Neural crest cell (in vitro differentiated cells): ENCODE data around the gene S100A10. TPM values are rescaled to one million over a fixed set of nuclear protein-coding genes. Genes with fewer than 3 reads are reported as not detected.
A peak's percentile ranks its signal among the peaks of the same experiment; 100 is the strongest.

ENCODE experiments used
- DNase-seq: peaks from one replicate; pipeline ENCODE4 v3.0.0; 2021; ENCODE audit warnings: low read depth, mixed read lengths, low spot score
- H3K27ac Mint-ChIP-seq: one replicate; pipeline ENCODE4 v1.8.0; 2021; ENCODE audit warnings: mild to moderate bottlenecking, mixed read lengths; ENCODE audit not compliant: unreplicated experiment
- H3K27me3 Mint-ChIP-seq: 2 replicates; pipeline ENCODE4 v1.8.0; 2021; ENCODE audit warnings: low read depth, mild to moderate bottlenecking, mixed read lengths
- H3K36me3 Mint-ChIP-seq: 2 replicates; pipeline ENCODE4 v1.8.0; 2021; ENCODE audit warnings: low read depth, mild to moderate bottlenecking, mixed read lengths
- H3K4me1 Mint-ChIP-seq: 2 replicates; pipeline ENCODE4 v1.8.0; 2021; ENCODE audit warnings: mixed read lengths
- H3K4me3 Mint-ChIP-seq: one replicate; pipeline ENCODE4 v1.8.0; 2021; ENCODE audit warnings: mild to moderate bottlenecking, mixed read lengths
- H3K9me3 Mint-ChIP-seq: 2 replicates; pipeline ENCODE4 v1.8.0; 2021; ENCODE audit warnings: mixed read lengths
- CTCF ChIP-seq: fragments of 200-600 bp; sonication (generic); conservative IDR thresholded peaks from 2 replicates; pipeline ENCODE4 v1.5.0; 2021; ENCODE audit warnings: antibody characterized with exemption, mild to moderate bottlenecking
- total RNA-seq: library from RNA; stranded (reverse); gene quantifications from 2 replicates; pipeline ENCODE4 v1.2.1, GENCODE V29; 2021

Gene S100A10
- total RNA-seq, 1 donor from 2014 or later = 44.8 TPM

GRCh38 chr1:152021569-152021968 is 27.9 kb upstream of the S100A10 start:
- Mint-ChIP-seq H3K4me1 (no peaks in the 10 kb centered on the region), H3K27ac (no peak overlapping the region), H3K27me3 (peaks cover 22% of the 10 kb centered on the region), H3K36me3 (no peaks in the 10 kb centered on the region), H3K4me3 (no peak overlapping the region), H3K9me3 (no peaks in the 10 kb centered on the region)
- DNase-seq = no peak
- no peak for TF ChIP-seq CTCF

GRCh38 chr1:152020849-152021248 is 27.2 kb upstream of the S100A10 start:
- H3K27ac Mint-ChIP-seq = no peak overlapping the region
- TF ChIP-seq CTCF = no peak
- no peaks in the 10 kb centered on the region for H3K9me3 Mint-ChIP-seq
- no peaks in the 10 kb centered on the region for H3K36me3 Mint-ChIP-seq
- no peaks in the 10 kb centered on the region for H3K4me1 Mint-ChIP-seq
- no peak for DNase-seq
- peaks cover 20% of the 10 kb centered on the region for H3K27me3 Mint-ChIP-seq
- H3K4me3 Mint-ChIP-seq = no peak overlapping the region

GRCh38 chr1:152018537-152018936 is 24.9 kb upstream of the S100A10 start:
- Mint-ChIP-seq H3K9me3 (no peaks in the 10 kb centered on the region), H3K36me3 (no peaks in the 10 kb centered on the region), H3K27ac (no peak overlapping the region), H3K4me1 (no peaks in the 10 kb centered on the region), H3K27me3 (peaks cover 26% of the 10 kb centered on the region), H3K4me3 (no peak overlapping the region)
- TF ChIP-seq CTCF = peak; percentile 43
- DNase-seq = no peak

GRCh38 chr1:152015766-152016165 is 22.1 kb upstream of the S100A10 start:
- DNase-seq = no peak
- Mint-ChIP-seq H3K27me3 (peaks cover 22% of the 10 kb centered on the region), H3K4me1 (no peaks in the 10 kb centered on the region), H3K36me3 (no peaks in the 10 kb centered on the region), H3K4me3 (no peak overlapping the region), H3K27ac (no peak overlapping the region), H3K9me3 (no peaks in the 10 kb centered on the region)
- TF ChIP-seq CTCF = no peak

GRCh38 chr1:152014943-152015342 is 21.3 kb upstream of the S100A10 start:
- Mint-ChIP-seq H3K4me1 (no peaks in the 10 kb centered on the region), H3K9me3 (no peaks in the 10 kb centered on the region), H3K27ac (no peak overlapping the region), H3K36me3 (no peaks in the 10 kb centered on the region), H3K27me3 (peaks cover 22% of the 10 kb centered on the region), H3K4me3 (no peak overlapping the region)
- no peak for TF ChIP-seq CTCF
- DNase-seq = no peak
